Left cardiac atrium (tissue), 4 donors: ENCODE data around the gene NRDE2. TPM values are rescaled to one million over a fixed set of nuclear protein-coding genes. Genes with fewer than 3 reads are reported as not detected.
"Not testable (repeated sequence)": the region's sequence is repeated elsewhere in the genome, so short reads cannot be mapped to it uniquely, and the experiment has no call there.

Experiments used
- ATAC-seq, 2 donors: fragments of 200-7000 bp; cut with Tn5 transposase; one replicate each; pipeline ENCODE4 v1.9.1; 2020; ENCODE audit warnings: mild to moderate bottlenecking in 2 of 2, moderate library complexity in 2 of 2
- DNase-seq: peaks from one replicate; pipeline ENCODE4 v3.0.0-alpha.2; 2020
- intact Hi-C, 2 donors: fragments of 100-400 bp; cut with DNase I; formaldehyde crosslinking; loops; one replicate each; pipeline versions ENCODE4 v1.14.1 to v1.15.1; 2022 to 2023
- total RNA-seq, 2 donors: library from RNA; stranded (reverse); fragmentation: NEBNext Ultra II Directional; extraction: Animal tissue kit (Norgen Biotek cat#: 25700); gene quantifications; one replicate each; pipeline ENCODE4 v1.2.1, GENCODE V29; 2021
- donor health status: DM: no; HTN: yes; CAD: no.
- donor health status: DM: no; HTN: yes; CAD: no; lungs with severe emphysema.
- donor health status: DM: yes; HTN: yes; CAD: no.
- donor health status: Dilated cardiomyopathy.

The NRDE2 gene
- total RNA-seq, 2 donors from 2014 or later = 12.0 to 13.1 TPM

DNA sequence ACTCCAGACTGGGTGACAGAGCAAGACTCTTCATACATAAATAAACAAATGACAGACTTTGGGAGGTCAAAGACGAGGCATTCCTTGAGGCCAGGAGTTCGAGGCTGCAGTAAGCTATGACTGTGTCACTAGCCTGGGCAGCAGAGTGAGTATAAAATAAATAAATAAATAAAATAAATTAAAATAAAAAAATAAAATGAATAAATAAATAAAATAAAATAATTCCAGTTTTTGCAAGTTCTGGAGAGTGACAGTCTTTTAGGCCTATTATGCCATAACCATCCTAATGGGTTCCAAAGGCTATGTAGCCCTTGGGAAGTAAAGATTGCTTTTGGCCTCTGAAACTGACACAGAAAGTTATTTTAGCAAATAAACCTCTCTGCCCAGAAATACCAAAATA lies 16.5 kb upstream of the NRDE2 start:
- intact Hi-C loops = no loop called here
- ATAC-seq (no peak), DNase-seq (no peak)

DNA sequence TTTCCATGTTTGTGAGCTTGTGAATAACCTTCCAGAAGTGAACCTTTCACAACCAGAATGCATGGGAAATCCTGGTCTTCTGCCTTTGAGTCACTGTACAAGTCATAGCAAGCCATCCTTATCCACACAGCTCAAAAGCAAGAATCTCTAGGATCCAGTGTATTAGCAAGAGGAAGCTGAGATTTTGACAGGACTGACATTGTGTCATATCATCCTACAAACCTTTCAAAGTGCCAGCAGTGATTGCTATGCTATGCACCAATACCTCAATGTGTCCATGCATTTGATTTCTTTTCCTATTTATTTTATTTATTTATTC lies 13.5 kb upstream of the NRDE2 start:
- intact Hi-C loops = no loop called here
- DNase-seq (no peak), ATAC-seq (no peak)

DNA sequence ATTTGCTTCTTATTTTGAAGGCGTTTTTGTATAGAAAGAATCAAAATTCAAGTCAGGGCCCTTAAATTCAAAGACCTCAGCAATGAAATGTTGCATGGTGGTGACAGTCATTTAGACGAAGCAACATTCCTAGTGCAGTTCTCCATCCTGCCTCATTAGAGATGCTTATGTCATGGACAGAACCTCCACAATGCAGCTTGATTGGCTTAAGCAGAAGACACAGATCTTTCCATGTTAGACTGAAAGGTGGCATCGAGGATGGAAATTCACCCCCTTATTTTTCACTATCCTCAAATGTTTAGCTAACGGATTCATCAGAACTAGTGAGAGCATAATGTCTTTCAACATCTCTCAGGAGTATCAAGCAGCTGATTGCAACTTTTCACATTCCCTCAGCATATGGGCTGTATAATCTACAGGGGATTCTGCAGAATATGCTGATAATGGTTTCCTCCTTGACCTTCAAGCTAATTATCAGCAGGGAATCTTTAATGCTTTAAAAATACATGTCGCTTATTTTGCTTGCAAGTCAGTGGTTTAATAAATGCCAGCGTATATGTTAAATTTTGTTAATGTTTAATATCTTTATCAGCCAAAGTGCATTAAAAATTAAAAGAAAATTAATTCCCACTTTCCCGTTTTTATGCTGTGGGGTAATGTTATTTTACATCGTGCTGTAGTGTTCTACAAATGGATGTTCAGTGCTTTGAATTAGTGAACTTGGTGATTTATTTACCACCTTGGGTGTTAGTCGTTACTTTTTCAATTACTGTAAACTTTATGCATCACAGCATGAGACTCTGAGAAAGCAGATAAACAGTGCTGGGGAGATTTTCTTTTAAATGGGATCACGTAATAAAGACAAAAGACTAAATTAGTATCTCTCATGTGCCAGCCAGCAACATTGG lies 12.8 kb upstream of the NRDE2 start:
- ATAC-seq (no peak), DNase-seq (no peak)
- intact Hi-C loops = no loop called here

DNA sequence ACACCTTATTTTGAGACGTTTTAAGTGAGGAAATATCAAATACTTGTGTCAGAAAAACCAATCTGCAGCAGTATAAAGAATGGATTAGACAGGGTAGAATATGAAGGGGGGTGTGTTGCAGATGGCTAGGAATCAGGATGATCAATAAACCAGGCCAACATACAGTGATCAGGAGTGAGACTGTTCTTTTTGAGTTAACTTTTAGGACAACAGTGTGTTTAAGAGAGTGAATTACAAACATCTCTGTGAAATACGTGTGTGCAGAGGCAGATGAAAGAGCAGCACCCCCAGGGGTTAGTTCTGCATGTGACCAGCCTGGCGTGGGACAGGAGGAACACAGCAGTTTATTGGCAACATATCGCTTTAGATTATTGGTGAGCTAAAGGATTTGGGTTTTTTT lies 10.6 kb upstream of the NRDE2 start:
- DNase-seq (no peak), ATAC-seq (no peak)
- intact Hi-C loops = no loop called here

DNA sequence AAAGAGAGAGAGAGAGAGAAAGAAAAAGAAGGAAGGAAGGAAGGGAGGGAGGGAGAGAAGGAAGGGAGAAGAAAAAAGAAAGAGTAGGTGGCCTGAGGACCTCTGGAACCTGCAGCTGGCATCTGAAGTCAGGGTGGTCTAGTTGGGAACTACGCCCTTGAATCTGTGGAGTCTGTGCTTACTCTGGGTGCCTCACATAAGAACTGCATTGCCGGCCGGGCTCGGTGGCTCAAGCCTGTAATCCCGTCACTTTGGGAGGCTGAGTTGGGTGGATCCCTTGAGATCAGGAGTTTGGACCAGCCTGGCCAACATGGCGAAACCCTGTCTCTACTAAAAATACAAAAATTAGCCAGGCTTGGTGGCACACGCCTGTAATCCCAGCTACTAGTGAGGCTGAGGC lies 10.0 kb upstream of the NRDE2 start:
- intact Hi-C loops = no loop called here
- ATAC-seq = no peak
- DNase-seq = no peak

DNA sequence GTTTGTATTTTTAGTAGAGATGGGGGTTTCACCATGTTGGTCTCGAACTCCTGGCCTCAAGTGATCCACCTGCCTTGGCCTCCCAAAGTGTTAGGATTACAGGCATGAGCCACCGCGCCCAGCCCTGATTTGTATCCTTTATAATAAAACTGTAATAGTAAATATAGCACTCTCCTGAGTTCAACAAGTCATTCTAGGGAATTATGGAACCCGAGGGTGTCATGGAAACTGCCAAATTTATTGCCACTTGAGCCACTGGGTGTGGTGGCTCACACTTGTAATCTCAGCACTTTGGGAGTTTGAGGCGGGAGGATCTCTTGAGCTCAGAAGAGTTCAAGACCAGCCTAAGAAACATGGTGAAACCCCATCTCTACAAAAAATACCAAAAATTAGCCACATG lies 9.5 kb upstream of the NRDE2 start:
- intact Hi-C loops, ATAC-seq: not testable (repeated sequence)

DNA sequence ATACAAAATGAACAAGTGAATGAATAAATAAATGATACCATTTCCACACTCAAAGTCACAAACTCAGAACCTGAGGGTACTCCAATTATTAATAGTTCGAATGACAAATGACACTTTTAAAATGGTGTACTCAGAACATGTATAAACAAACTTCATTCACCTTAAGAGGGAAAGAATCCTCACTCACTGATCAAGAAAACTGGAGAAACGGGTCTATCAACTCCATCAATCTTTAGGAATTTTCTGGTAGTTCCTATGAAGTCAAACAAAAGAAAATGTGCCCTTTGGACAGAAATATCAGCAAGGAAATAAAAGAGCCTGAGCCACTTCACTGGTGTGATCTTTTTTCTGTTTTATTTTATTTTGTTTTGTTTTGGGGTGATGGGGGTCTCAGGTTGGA lies 5.2 kb upstream of the NRDE2 start:
- ATAC-seq = no peak
- intact Hi-C loops = no loop called here
- DNase-seq = no peak

More for the DNA sequence above, 9.5 kb upstream of the NRDE2 start:
- not testable (repeated sequence) for DNase-seq

DNA sequence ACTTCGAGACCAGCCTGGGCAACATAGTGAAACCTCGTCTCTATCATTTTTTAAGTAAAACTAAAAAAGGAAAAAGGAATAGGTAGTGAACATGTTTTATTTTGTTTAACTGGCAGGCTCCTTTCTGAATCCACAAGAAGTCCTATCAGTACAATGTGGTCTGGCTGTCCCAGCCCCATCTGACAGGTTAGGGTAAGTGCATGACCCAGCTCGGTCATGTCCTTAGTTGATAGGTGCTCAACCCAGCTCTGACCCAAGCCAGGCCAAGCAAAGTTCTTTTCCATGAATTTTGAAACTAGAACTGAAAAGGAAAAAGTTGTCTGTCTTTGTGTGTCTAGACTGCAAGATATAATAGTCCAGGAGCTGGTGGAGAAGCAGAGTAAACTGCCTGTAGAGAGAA lies 4.7 kb upstream of the NRDE2 start:
- DNase-seq = no peak
- intact Hi-C loops = no loop called here
- no peak for ATAC-seq

DNA sequence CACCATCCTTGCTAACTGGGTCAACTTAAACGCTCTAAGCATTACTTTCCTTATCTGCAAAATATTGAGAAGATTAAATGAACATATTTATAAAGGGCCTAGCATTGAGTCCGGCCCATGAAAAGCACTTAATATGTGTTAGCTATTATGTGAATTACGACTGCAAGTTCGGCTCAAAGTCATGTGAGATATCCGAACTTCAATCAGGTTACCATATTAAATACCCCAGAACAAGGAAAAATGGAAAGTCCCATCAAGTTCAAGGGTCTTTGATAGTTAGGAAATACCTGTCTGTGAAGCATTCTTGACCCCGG lies 487 bp upstream of the NRDE2 start:
- intact Hi-C loops = loop anchor here in 1 of 2 donors (5.0 kb wide), 1 partner anchor 50 kb away; no protein-coding TSS in a partner anchor
- ATAC-seq (no peak), DNase-seq (no peak)

DNA sequence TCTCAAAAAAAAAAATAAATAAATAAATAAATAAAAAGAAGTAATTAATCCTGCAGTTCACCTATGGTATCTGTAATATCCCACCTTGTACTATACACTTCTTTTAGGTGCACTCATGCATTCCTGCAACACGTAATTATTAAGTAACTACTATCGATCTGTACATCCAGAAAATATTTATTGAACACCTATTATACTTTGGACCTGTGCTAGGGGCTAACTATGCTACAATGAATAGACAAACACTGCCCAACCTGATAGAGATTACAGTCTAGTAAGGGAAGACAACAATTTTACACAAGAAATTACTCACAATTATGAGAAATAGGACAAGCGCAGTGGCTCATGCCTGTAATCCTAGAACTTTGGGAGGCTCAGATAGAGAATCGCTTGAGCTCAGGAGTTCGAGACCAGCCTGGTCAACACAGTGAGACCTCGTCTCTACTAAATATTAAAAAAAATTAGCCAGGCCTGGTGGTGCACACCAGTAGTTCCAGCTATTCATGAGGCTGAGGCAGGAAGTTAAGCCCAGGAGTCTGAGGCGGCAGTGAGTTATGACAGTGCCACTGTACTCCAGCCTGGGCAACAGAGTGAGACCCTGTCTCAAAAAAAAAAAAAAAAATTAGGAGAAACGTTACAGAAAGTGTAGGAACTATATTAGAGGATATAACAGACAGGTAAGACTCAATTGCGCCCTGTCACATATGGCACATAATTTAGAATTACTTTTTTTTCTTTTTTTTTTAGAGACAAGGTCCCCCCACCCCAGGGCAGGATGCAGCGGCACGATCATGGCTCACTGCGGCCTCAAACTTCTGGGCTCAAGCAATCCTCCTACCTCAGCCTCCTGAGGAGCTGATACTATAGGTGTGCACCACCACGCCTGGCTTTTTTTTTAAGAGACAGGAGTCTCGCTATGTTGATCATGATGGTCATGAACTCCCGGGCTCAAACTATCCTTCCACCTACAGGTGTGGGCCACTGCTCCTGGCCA lies 1.2 kb downstream of the NRDE2 start:
- intact Hi-C loops = loop anchor here in 1 of 2 donors (5.0 kb wide), 1 partner anchor 52 kb away; no protein-coding TSS in a partner anchor
- no peak for DNase-seq
- ATAC-seq = no peak

DNA sequence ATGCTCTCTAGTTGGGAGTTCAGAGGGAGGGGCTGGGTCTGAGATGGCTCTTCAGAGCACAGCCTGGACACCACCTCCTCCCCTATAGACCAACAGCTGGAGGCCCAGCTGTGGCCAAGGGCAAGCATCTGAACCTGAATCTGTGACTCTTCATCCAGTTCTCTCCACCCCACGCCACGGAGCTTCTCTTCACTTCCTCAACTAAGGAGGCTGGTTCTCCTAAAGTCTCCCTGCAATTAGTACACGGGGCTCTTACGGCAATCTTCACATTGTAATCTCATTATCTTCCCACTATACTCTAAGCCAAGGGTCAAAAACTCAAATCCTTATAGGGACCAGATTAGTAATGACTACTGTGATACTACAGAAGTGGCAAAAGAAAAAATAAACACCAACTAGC lies 9.8 kb downstream of the NRDE2 start:
- ATAC-seq (no peak), DNase-seq (no peak)
- intact Hi-C loops = no loop called here

DNA sequence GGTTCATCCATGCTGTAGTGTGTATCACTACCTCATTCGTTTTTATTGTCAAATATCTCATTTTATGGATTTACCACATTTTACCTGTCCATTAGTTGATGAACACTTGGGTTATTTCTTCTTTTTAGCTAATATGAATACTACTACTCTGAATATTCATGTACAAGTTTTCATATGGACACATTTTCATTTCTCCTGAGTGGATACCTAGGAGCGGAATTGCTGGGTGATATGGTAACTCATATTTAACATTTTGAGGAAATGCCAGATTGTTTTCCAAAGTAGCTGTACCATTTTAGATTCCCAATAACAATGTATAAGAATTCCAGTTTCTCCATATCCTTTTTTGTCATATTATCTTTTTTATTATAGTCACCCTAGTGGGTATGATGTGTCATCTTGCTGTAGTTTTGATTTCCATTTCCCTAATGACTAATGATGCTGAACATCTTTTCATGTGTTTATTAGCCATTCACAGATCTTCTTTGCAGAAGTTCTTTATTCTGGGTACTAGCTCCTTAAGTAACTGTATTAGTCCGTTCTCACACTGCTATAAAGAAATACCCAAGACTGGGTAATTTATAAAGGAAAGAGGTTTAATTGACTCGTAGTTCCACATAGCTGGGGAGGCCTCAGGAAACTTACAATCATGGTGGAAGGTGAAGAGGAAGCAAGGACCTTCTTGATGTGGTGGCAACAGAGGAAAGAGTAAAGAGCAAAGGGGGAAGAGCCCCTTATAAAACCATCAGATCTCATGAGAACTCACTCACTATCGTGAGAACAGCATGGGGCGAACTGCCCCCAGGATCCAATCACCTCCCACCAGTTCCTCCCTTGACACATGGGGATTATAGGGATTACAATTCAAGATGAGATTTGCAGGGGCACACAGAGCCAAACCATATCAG lies 11.9 kb downstream of the NRDE2 start:
- DNase-seq = no peak
- intact Hi-C loops = no loop called here
- no peak for ATAC-seq

DNA sequence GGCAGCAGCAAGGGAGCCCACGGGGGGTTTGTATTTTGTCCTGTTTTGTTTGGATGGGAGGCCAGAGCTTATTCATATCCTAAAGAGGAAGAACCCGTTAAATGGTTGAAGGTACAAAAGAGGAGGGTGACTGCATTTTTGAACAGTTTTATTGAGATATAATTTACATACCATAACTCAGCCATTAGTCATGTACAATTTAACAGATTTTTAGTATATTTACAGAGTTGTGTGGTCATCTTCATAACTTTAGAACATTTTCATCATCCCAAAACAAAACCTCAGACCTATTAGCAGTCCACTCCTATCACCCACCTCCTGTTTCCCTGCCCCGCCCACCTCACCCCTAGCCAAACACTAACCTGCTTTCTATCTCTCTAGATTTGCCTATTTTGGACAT lies 12.6 kb downstream of the NRDE2 start:
- DNase-seq (no peak), ATAC-seq (no peak)
- intact Hi-C loops = no loop called here

DNA sequence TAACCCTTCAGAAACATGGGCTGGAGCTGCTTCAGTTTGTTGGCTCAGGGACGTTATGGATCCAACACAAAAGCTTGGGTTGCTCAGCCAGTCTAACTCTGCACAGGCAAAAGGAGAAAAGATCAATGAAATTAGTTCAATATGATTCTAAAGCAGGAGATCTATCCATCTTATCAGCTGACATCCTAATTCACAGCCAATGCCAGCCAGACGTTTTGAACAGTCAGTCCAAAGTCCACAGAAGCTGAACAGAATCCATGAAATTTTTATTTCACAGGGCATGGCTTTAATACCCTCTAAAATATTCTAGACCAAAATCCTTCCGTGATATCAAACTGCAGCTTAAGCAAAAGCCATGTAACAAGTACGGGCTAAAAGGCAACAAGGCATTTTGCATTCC lies 13.7 kb downstream of the NRDE2 start:
- intact Hi-C loops = no loop called here
- no peak for ATAC-seq
- no peak for DNase-seq

DNA sequence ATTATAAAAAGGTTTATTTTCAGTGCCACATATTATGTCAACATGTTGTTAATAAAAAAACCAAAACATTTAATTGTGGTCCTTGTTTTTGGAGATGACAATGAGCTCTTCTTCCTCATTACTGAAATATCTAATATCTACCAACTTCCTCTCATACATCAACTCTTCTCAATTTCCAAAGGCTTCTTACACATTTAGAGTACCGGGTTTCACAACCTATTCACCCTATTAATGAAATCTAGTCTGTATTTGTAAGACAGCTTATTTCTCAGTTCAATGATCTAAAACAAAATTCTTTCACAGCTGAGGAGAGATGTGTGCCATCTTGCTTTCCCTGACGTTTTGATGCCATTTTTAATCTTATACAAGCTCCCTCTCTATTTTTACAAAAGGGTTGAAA lies 14.5 kb downstream of the NRDE2 start:
- intact Hi-C loops = no loop called here
- DNase-seq (no peak), ATAC-seq (no peak)

DNA sequence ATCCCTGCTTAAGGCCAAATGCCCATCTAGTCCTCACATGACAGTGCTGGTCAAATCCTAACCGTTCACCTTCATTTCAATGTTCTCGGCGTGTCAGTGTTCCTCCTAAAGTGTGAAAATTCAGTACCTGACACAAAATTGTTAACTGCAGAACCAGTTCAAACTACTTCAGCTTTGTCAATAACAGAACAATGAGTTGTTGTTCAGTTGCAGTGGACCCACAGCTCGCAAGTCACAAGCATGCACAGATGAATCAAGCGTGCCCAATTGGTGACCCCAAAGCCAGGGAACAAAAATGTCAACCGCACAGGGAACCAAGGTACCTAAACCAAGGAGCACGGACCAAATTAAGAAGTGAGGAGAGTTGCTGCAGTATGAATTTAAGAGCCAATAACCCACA lies 23.2 kb downstream of the NRDE2 start:
- DNase-seq (no peak), ATAC-seq (no peak)
- intact Hi-C loops = loop anchor here in 1 of 2 donors (10.0 kb wide), 1 partner anchor 86 kb away; the partner anchor contains the start of gene CALM1

DNA sequence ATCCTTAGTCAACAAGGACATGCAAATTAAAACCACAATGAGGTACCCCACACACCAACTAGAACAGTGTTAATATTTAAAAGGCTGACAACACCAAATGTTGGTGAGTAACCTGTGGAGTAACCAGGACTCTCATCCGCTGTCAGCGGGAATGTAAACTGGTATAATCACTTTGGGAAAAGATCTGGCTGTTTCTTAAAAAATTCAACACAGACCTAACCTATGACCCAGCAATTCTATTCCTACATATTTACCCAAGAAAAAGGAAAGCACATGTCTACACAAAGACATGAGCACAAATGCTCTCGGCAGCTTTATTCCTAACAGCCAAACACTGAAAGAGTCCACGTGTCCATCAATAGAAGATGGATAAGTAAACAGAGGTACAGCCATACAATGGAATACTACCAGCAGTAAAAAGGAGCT lies 26.6 kb downstream of the NRDE2 start:
- intact Hi-C loops = loop anchor here in 1 of 2 donors (10.0 kb wide), 1 partner anchor 90 kb away; the partner anchor contains the start of gene CALM1
- DNase-seq (no peak), ATAC-seq (no peak)

DNA sequence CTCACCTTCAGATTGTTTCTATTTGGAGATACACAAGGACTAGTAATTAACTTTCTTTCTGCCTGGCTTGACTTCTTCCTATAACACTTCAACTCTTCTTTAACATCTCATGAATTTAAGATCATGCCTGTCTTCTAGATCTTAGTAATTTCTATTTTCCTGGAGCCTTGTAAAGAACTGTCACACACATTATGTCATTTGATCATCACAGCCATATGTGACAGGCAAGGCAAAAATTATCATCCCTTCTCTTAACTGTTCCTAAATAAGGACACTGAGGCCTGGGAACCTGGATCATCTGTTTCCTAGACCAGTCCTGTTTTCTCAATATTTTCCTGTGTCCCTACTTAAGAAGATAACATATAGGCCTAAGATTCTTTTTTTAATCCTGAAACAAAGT lies 27.2 kb downstream of the NRDE2 start:
- no peak for ATAC-seq
- intact Hi-C loops = loop anchor here in 1 of 2 donors (5.0 to 10.0 kb wide), 3 partner anchors 90 to 453 kb away; partner anchors contain the start of gene CALM1

DNA sequence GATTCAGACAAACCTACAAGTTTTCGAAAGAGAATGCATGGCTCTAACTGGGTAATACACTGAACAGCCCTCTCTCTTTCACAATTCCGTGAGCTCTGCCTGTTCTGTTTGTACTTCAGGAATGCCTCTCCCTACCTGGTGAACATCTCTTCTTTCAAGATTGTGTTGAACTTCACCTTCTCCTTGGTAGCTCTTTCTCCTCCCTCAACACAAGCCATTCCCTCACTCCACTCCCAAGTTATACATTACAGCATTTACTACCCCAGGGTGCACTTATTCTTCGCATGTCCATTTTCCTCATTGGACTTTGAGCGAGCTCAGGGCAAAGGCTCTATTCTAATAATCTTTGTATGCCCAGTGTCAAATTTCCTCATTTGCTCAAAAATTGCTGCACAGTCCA lies 28.3 kb downstream of the NRDE2 start:
- ATAC-seq = no peak
- intact Hi-C loops = loop anchor here in 1 of 2 donors (5.0 to 10.0 kb wide), 3 partner anchors 91 to 454 kb away; partner anchors contain the start of gene CALM1

More for the DNA sequence above, 27.2 kb downstream of the NRDE2 start:
- DNase-seq = no peak

More for the DNA sequence above, 28.3 kb downstream of the NRDE2 start:
- DNase-seq = no peak
